Hepatocyte (in vitro differentiated cells): ENCODE results near the gene STK32C. TPM values are rescaled to one million over a fixed set of nuclear protein-coding genes. Genes with fewer than 3 reads are reported as not detected.

Source experiments
- DNase-seq: peaks from one replicate; pipeline ENCODE4 v3.0.0-alpha.2; 2016; ENCODE audit warnings: low spot score
- H2AFZ ChIP-seq: fragments of 200-600 bp; sonication (generic); 2 replicates; pipeline ENCODE4 v1.6.0; 2016; ENCODE audit warnings: antibody characterized with exemption, mild to moderate bottlenecking
- H3K27ac ChIP-seq: fragments of 200-600 bp; sonication (generic); 2 replicates; pipeline ENCODE4 v1.5.1; 2016; ENCODE audit warnings: mild to moderate bottlenecking
- H3K27me3 ChIP-seq: fragments of 200-600 bp; sonication (generic); 2 replicates; pipeline ENCODE4 v1.6.1; 2016
- H3K36me3 ChIP-seq: fragments of 200-600 bp; sonication (generic); replicated peaks from 2 replicates; pipeline ENCODE4 v1.5.1; 2016; ENCODE audit warnings: low read depth; ENCODE audit not compliant: insufficient read depth
- H3K4me1 ChIP-seq: fragments of 200-600 bp; sonication (generic); 2 replicates; pipeline ENCODE4 v1.5.1; 2016; ENCODE audit warnings: mild to moderate bottlenecking, moderate library complexity; ENCODE audit not compliant: insufficient read depth
- H3K4me2 ChIP-seq: fragments of 200-600 bp; sonication (generic); 2 replicates; pipeline ENCODE4 v1.6.0; 2016
- H3K4me3 ChIP-seq: fragments of 200-600 bp; sonication (generic); 2 replicates; pipeline ENCODE4 v1.5.1; 2016; ENCODE audit warnings: mild to moderate bottlenecking
- H3K79me2 ChIP-seq: fragments of 200-600 bp; sonication (generic); 2 replicates; pipeline ENCODE4 v1.6.0; 2017; ENCODE audit warnings: mild to moderate bottlenecking
- H3K9me2 ChIP-seq: fragments of 200-600 bp; sonication (generic); replicated peaks from 2 replicates; pipeline ENCODE4 v1.6.0; 2017; ENCODE audit warnings: mild to moderate bottlenecking; ENCODE audit not compliant: insufficient read depth
- H3K9me3 ChIP-seq: fragments of 200-600 bp; sonication (generic); 2 replicates; pipeline ENCODE4 v1.5.1; 2016; ENCODE audit warnings: low read depth, mild to moderate bottlenecking
- H4K20me1 ChIP-seq: fragments of 200-600 bp; sonication (generic); 2 replicates; pipeline ENCODE4 v1.6.0; 2016; ENCODE audit warnings: mild to moderate bottlenecking; ENCODE audit not compliant: insufficient read depth, poor library complexity, severe bottlenecking
- CTCF ChIP-seq: fragments of 200-600 bp; sonication (generic); IDR thresholded peaks from 2 replicates; pipeline ENCODE4 v1.5.1; 2016; ENCODE audit warnings: antibody characterized with exemption, mild to moderate bottlenecking; ENCODE audit not compliant: poor library complexity
- EZH2 ChIP-seq: fragments of 200-600 bp; sonication (generic); IDR thresholded peaks from 2 replicates; pipeline ENCODE4 v1.6.1; 2016; ENCODE audit warnings: antibody characterized with exemption, mild to moderate bottlenecking, borderline replicate concordance
- EZH2phosphoT487 ChIP-seq: fragments of 200-600 bp; sonication (generic); IDR thresholded peaks from one replicate; pipeline ENCODE4 v1.6.1; 2018; ENCODE audit warnings: antibody characterized with exemption, mild to moderate bottlenecking, low read depth, moderate library complexity; ENCODE audit not compliant: unreplicated experiment, severe bottlenecking
- WGBS: methylation state at CpG from one replicate; pipeline ENCODE4 v1.1.6; 2016; ENCODE audit warnings: low lambda C conversion rate; ENCODE audit errors: missing lambda C conversion rate; 5-methylcytosine and 5-hydroxymethylcytosine counted together
- polyA plus RNA-seq: library from polyadenylated mRNA; unstranded; fragments of >200 nt; fragmentation: Nextera tagmentation; extraction: Ambion mirVana; gene quantifications from 2 replicates; pipeline ENCODE4 v1.2.1, GENCODE V29; 2016
- total RNA-seq: library from RNA; depleted of rRNA; stranded (reverse); fragments of >200 nt; gene quantifications from 2 replicates; pipeline ENCODE4 v1.2.3, GENCODE V29; 2014

The STK32C gene
- total and polyA plus RNA-seq, 2 experiments from 2014 or later: 7.9 to 12.2 TPM

GRCh38 chr10:132233501-132234085 is 74.2 kb downstream of the STK32C start:
- Histone ChIP-seq H3K27ac (no peak overlapping the region), H3K27me3 (no peaks in the 10 kb centered on the region), H3K36me3 (no peaks in the 10 kb centered on the region), H3K79me2 (no peaks in the 10 kb centered on the region), H3K4me3 (no peak overlapping the region), H4K20me1 (no peaks in the 10 kb centered on the region), H3K4me2 (no peak overlapping the region), H3K9me3 (no peaks in the 10 kb centered on the region), H2AFZ (no peak overlapping the region), H3K4me1 (no peaks in the 10 kb centered on the region), H3K9me2 (no peaks in the 10 kb centered on the region)
- TF ChIP-seq EZH2phosphoT487 (no peak), EZH2 (no peak), CTCF (no peak)
- no peak for DNase-seq
- 87% methylated on average over 18 of the region's 18 CpGs for WGBS

GRCh38 chr10:132232981-132233380 is 74.8 kb downstream of the STK32C start:
- Histone ChIP-seq H3K9me2 (no peaks in the 10 kb centered on the region), H3K27me3 (no peaks in the 10 kb centered on the region), H3K4me2 (no peak overlapping the region), H2AFZ (no peak overlapping the region), H3K79me2 (no peaks in the 10 kb centered on the region), H3K4me3 (no peak overlapping the region), H3K27ac (no peak overlapping the region), H4K20me1 (no peaks in the 10 kb centered on the region), H3K4me1 (no peaks in the 10 kb centered on the region), H3K36me3 (no peaks in the 10 kb centered on the region), H3K9me3 (no peaks in the 10 kb centered on the region)
- TF ChIP-seq EZH2phosphoT487 (no peak), EZH2 (no peak), CTCF (no peak)
- WGBS: 94% methylated on average over 9 of the region's 9 CpGs
- DNase-seq: no peak

DNA sequence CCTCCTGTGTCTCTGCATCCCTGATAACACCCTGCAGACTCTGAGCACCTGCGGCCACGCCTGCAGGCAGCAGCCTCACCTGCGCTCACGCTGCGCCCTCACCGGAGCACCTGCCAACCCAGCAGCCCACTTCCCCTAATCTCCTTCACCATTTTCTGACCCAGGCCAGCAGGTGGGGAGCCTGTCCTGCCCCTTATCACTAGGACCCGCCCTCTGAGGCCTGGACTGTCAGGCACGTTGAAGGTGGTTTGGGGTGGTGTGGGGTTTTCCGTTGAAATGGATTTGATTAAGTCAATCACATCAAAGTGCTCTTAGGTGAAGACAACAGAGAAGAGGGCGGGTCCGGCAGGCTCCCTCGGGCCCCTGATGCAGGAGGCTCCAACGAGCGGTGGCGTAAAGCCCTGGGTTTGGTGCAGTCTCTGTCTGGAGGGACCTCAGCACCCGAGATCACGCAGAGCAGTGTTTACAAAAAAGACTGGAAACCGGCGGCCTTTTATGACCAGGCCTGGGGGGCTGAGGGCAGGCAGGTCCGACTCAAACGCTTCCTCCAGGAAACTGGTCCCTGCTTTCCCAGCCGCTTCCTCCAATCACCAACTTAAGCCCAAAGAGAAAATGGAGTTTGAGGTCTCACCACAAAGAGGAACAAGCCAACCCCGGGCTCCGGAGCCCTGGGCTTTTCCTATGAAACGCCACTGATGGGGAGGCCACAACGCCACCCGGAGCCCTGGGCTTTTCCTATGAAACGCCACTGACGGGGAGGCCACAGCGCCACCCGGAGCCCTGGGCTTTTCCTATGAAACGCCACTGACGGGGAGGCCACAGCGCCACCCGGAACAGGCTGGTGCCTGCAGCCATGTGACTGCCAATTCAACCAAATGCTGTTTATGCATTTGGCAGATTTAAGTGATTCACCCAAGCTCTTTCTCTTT is 75.5 kb downstream of the STK32C start:
- H4K20me1 ChIP-seq: no peaks in the 10 kb centered on the region
- no peak for TF ChIP-seq CTCF
- no peak for TF ChIP-seq EZH2
- no peak for TF ChIP-seq EZH2phosphoT487
- H3K4me2 ChIP-seq: no peak overlapping the region
- H3K36me3 ChIP-seq: no peaks in the 10 kb centered on the region
- DNase-seq: no peak
- no peaks in the 10 kb centered on the region for H3K9me2 ChIP-seq
- H3K4me3 ChIP-seq: no peak overlapping the region
- no peaks in the 10 kb centered on the region for H3K4me1 ChIP-seq
- WGBS: 79% methylated on average over 35 of the region's 35 CpGs
- H3K9me3 ChIP-seq: no peaks in the 10 kb centered on the region
- H2AFZ ChIP-seq: no peak overlapping the region
- no peaks in the 10 kb centered on the region for H3K27me3 ChIP-seq
- no peaks in the 10 kb centered on the region for H3K79me2 ChIP-seq
- no peak overlapping the region for H3K27ac ChIP-seq
